GM21619 (cell line): ENCODE measurements around the gene PARD3.

ENCODE experiments used
- ATAC-seq: cut with Tn5 transposase; IDR thresholded peaks from one replicate; pipeline ENCODE4 v1.9.1; 2021; ENCODE audit not compliant: unreplicated experiment

The PARD3 gene

GRCh38 chr10:34237898-34238455 is 577.1 kb downstream of the PARD3 start:
- no peak for ATAC-seq

- no peak for ATAC-seq
Measured at GRCh38 chr10:34236931-34237330, 578.2 kb downstream of the PARD3 start.

GRCh38 chr10:34235164-34235832 is 579.8 kb downstream of the PARD3 start:
- no peak for ATAC-seq

- no peak for ATAC-seq
Measured at GRCh38 chr10:34232481-34232880, 582.6 kb downstream of the PARD3 start.

GRCh38 chr10:34231441-34232180 is 583.5 kb downstream of the PARD3 start:
- no peak for ATAC-seq

- ATAC-seq: no peak
Measured at GRCh38 chr10:34229917-34230316, 585.2 kb downstream of the PARD3 start.

- ATAC-seq: no peak
Measured at GRCh38 chr10:34228066-34228465, 587.0 kb downstream of the PARD3 start.

- ATAC-seq: no peak
Measured at GRCh38 chr10:34224639-34225038, 590.5 kb downstream of the PARD3 start.

- no peak for ATAC-seq
Measured at GRCh38 chr10:34223658-34224057, 591.4 kb downstream of the PARD3 start.

- ATAC-seq: no peak
Measured at GRCh38 chr10:34222359-34222758, 592.7 kb downstream of the PARD3 start.

- ATAC-seq: no peak
Measured at GRCh38 chr10:34219753-34220548, 595.1 kb downstream of the PARD3 start.

GRCh38 chr10:34217524-34217923 is 597.6 kb downstream of the PARD3 start:
- ATAC-seq: no peak

GRCh38 chr10:34216348-34216945 is 598.6 kb downstream of the PARD3 start:
- no peak for ATAC-seq

GRCh38 chr10:34213805-34214197 is 601.3 kb downstream of the PARD3 start:
- ATAC-seq: no peak

- no peak for ATAC-seq
Measured at GRCh38 chr10:34213193-34213804, 601.8 kb downstream of the PARD3 start.

- no peak for ATAC-seq
Measured at GRCh38 chr10:34207343-34207742, 607.8 kb downstream of the PARD3 start.

GRCh38 chr10:34206935-34207268 is 608.2 kb downstream of the PARD3 start:
- no peak for ATAC-seq

GRCh38 chr10:34206078-34206934 is 608.8 kb downstream of the PARD3 start:
- no peak for ATAC-seq

GRCh38 chr10:34205452-34205851 is 609.6 kb downstream of the PARD3 start:
- no peak for ATAC-seq
